ENCODE measurements around the gene NCKAP1. TPM values are rescaled to one million over a fixed set of nuclear protein-coding genes. Genes with fewer than 3 reads are reported as not detected.

The NCKAP1 gene
- total and polyA plus RNA-seq, 3 donors from 2014 or later, result 59.6 to 110 (median 82.9) TPM

GRCh38 chr2:182912518-182912915 lies 125.7 kb downstream of the NCKAP1 start:
- Histone ChIP-seq H3K27ac (no peak overlapping the region), H3K27me3 (no peaks in the 10 kb centered on the region), H3K9me3 (no peaks in the 10 kb centered on the region), H3K4me1 (no peaks in the 10 kb centered on the region), H3K4me3 (no peak overlapping the region), H3K36me3 (ENCODE audit: low read depth, missing control alignments) (no peaks in the 10 kb centered on the region)
- intact Hi-C loops (cut with DNase I; ENCODE audit: low total_unique reads), result no loop called here
- DNase-seq, result no peak
- 88 to 99% methylated on average over 3 of the region's 3 CpGs for WGBS, 2 donors
- no peak for TF ChIP-seq CTCF (IDR thresholded peaks at IDR 0.05)
- TF ChIP-seq POLR2A (IDR thresholded peaks at IDR 0.05), result no peak

GRCh38 chr2:182911813-182912517 lies 126.3 kb downstream of the NCKAP1 start:
- Histone ChIP-seq H3K4me3 (no peak overlapping the region), H3K4me1 (no peaks in the 10 kb centered on the region), H3K9me3 (no peaks in the 10 kb centered on the region), H3K27ac (no peak overlapping the region), H3K27me3 (no peaks in the 10 kb centered on the region), H3K36me3 (ENCODE audit: low read depth, missing control alignments) (no peaks in the 10 kb centered on the region)
- intact Hi-C loops (cut with DNase I; ENCODE audit: low total_unique reads), result no loop called here
- no peak for DNase-seq
- TF ChIP-seq POLR2A (IDR thresholded peaks at IDR 0.05) (no peak), CTCF (IDR thresholded peaks at IDR 0.05) (no peak)
- WGBS, 2 donors, result 87 to 92% methylated on average over 2 of the region's 2 CpGs

GRCh38 chr2:182910965-182911364 lies 127.3 kb downstream of the NCKAP1 start:
- H3K4me1 ChIP-seq, result no peaks in the 10 kb centered on the region
- no peaks in the 10 kb centered on the region for H3K9me3 ChIP-seq
- no peaks in the 10 kb centered on the region for H3K27me3 ChIP-seq
- no peaks in the 10 kb centered on the region for H3K36me3 ChIP-seq (ENCODE audit: low read depth, missing control alignments)
- 90 to 91% methylated on average over 1 of the region's 1 CpG for WGBS, 2 donors
- H3K27ac ChIP-seq, result no peak overlapping the region
- DNase-seq, result no peak
- TF ChIP-seq POLR2A (IDR thresholded peaks at IDR 0.05), result no peak
- no peak for TF ChIP-seq CTCF (IDR thresholded peaks at IDR 0.05)
- H3K4me3 ChIP-seq, result no peak overlapping the region
- intact Hi-C loops (cut with DNase I; ENCODE audit: low total_unique reads), result no loop called here

GRCh38 chr2:182907081-182907830 lies 131.0 kb downstream of the NCKAP1 start:
- no peak overlapping the region for H3K4me3 ChIP-seq
- no peaks in the 10 kb centered on the region for H3K4me1 ChIP-seq
- no peak for DNase-seq
- TF ChIP-seq POLR2A (IDR thresholded peaks at IDR 0.05) (no peak), CTCF (IDR thresholded peaks at IDR 0.05) (no peak)
- 64 to 71% methylated on average over 7 of the region's 7 CpGs for WGBS, 2 donors
- H3K9me3 ChIP-seq, result no peaks in the 10 kb centered on the region
- no peaks in the 10 kb centered on the region for H3K36me3 ChIP-seq (ENCODE audit: low read depth, missing control alignments)
- no peak overlapping the region for H3K27ac ChIP-seq
- H3K27me3 ChIP-seq, result no peaks in the 10 kb centered on the region
- intact Hi-C loops (cut with DNase I; ENCODE audit: low total_unique reads), result no loop called here
